GM19328 (cell line): Measurements from ENCODE around the gene NLGN4X.

Experiments used
- ATAC-seq: cut with Tn5 transposase; IDR thresholded peaks from one replicate; pipeline ENCODE4 v1.9.1; 2021; ENCODE audit warnings: mild to moderate bottlenecking, moderate library complexity; ENCODE audit not compliant: unreplicated experiment

NLGN4X gene

GRCh38 chrX:5876984-5877596, 351.6 kb downstream of the NLGN4X start:
- no peak for ATAC-seq

DNA sequence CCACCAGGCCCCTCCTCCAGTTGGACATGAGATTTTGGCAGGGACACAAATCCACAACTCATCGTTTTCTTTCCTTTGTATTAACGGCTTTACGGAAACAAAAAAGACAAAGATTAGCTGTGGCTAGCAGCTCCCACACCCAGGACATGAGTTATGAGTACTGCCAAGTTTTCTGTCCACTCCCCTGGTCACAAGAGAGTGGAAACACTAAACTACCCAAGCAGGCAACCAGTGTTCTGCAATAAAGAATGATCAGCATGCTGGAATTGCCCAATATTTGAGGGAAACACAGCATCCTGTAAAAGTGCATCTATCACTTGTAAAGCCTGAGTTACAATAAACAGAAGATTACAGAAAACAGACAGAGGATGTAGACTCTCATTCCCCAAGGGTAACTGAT, 358.4 kb downstream of the NLGN4X start:
- ATAC-seq = no peak

GRCh38 chrX:5869786-5870185, 358.9 kb downstream of the NLGN4X start:
- no peak for ATAC-seq

DNA sequence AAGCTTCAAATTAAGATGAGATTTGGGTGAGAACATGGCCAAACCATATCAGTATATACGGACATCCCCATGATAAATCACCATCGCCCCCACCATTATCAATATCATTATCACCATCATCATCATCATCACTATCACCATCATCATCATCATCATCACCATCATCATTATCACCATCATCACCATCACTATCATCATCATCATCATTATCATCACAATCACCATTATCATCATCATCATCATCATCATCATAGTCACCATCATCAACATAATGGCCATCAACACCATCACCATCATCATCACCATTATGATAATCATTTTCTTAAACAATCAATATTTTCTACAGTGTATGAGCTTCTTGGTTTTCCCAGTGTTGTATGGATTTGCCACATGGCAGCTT, 360.9 kb downstream of the NLGN4X start:
- no peak for ATAC-seq

DNA sequence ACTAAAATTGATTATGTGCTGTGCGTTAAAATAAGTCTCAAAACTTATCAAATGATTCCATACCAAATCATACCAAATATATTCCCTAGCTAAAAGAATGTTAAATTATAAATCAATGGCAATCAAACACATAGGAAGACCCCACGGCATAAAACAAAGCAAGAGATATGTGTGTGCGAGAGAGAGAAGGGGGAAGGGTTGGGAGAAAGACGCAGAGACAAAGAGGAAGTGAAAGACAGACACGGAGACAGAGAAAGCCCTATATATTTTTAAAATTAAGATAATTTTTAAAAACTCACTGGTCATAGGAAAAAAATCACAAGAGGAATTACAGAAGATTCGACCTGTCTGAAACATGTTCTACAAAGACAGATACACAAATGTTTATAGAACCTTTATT, 371.4 kb downstream of the NLGN4X start:
- ATAC-seq = no peak

DNA sequence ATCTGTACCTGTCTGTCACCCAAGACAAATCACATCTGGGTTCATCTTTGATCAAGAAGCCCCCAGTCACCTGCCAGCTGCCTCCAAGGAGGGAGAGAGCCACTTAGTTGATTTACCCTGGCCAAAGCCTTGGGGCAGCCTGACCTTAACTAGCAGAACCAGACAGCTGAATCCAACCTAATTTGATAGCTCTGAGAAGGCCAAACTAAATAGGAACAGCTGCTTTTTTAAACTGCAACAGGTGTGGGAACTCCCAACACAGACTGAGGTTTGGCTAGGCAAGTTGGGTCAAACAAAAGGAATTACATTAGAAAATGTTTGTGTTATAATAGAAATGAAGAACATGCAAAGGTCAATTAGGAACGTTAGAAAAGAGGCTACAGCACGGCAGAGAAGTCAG, 375.7 kb downstream of the NLGN4X start:
- no peak for ATAC-seq

- ATAC-seq = no peak
Measured at GRCh38 chrX:5842601-5843000, 386.1 kb downstream of the NLGN4X start.
